ENCODE measurements around the gene L3MBTL4. TPM values are rescaled to one million over a fixed set of nuclear protein-coding genes. Genes with fewer than 3 reads are reported as not detected.
"Not testable (repeated sequence)": the region's sequence is repeated elsewhere in the genome, so short reads cannot be mapped to it uniquely, and the experiment has no call there.

The L3MBTL4 gene
- total RNA-seq, 1 experiment from 2014 or later = not detected

DNA sequence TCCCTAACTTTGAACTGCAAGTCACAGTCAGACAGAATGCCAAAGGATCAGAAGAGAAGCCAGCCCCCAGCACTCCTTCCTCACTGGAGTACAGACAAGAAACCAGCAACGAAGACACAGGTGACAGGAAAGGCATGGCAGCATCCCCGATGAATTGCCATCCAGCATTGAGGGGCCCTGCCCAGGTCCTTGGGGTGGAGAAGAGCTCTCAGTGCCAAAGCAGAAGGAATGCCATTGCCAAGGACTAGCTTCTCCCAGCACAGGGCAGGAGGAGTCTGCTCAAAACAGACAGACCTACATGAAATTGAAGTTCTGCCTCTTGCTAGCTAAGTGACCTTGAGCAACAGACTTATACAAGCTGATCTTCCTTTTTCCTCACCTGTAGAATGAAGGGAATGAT, 220.1 kb downstream of the L3MBTL4 start:
- ChIA-PET CTCF (no interaction called here), POLR2A (ENCODE audit: unreplicated experiment) (no interaction called here)
- no peak overlapping the region for H3K4me2 ChIP-seq
- no peaks in the 10 kb centered on the region for H3K79me2 ChIP-seq (ENCODE audit: low read depth)
- BruUV-seq (replicated peaks) = no TSS peak
- TF ChIP-seq, protein P1, sequence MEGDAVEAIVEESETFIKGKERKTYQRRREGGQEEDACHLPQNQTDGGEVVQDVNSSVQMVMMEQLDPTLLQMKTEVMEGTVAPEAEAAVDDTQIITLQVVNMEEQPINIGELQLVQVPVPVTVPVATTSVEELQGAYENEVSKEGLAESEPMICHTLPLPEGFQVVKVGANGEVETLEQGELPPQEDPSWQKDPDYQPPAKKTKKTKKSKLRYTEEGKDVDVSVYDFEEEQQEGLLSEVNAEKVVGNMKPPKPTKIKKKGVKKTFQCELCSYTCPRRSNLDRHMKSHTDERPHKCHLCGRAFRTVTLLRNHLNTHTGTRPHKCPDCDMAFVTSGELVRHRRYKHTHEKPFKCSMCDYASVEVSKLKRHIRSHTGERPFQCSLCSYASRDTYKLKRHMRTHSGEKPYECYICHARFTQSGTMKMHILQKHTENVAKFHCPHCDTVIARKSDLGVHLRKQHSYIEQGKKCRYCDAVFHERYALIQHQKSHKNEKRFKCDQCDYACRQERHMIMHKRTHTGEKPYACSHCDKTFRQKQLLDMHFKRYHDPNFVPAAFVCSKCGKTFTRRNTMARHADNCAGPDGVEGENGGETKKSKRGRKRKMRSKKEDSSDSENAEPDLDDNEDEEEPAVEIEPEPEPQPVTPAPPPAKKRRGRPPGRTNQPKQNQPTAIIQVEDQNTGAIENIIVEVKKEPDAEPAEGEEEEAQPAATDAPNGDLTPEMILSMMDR (conservative IDR thresholded peaks at IDR 0.05) = no peak
- no peak for TF ChIP-seq EZH2 (IDR thresholded peaks at IDR 0.05; ENCODE audit: low read depth)
- H3K36me3 ChIP-seq (ENCODE audit: low read depth) = no peaks in the 10 kb centered on the region
- H3K27ac ChIP-seq = no peak overlapping the region
- H3F3A ChIP-seq (ENCODE audit: insufficient read depth, low read depth) = no peaks in the 10 kb centered on the region
- intact Hi-C loops (cut with micrococcal nuclease; ENCODE audit: unreplicated experiment) = no loop called here
- no peaks in the 10 kb centered on the region for H3K9me2 ChIP-seq (ENCODE audit: insufficient read depth)
- no peaks in the 10 kb centered on the region for H3K4me1 ChIP-seq (replicated peaks; ENCODE audit: insufficient read depth)
- no peaks in the 10 kb centered on the region for H4K20me1 ChIP-seq (ENCODE audit: insufficient read depth)
- no peak overlapping the region for H2AFZ ChIP-seq
- no peaks in the 10 kb centered on the region for H3K9me3 ChIP-seq (ENCODE audit: insufficient read depth, low read depth)
- no peak overlapping the region for H3K4me3 ChIP-seq
- peaks cover 23% of the 10 kb centered on the region for H3K27me3 ChIP-seq (ENCODE audit: insufficient read depth, low read depth)
- no peak for DNase-seq

DNA sequence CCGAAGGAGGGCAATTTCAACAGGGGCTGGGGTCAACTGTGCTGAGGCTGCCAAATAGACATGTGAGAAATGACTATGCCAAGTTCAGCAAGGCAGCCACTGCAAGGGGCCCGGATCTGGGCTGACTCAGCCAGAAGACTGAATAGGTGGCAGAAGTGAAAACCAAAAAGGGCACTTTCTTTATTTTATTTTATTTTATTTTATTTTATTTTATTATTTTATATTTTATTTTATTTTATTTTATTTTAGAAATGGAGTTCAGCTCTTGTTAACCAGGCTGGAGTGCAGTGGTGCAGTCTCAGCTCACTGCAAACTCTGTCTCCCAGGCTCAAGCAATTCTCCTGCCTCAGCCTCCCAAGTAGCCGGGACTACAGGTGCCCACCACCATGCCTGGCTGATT, 228.9 kb downstream of the L3MBTL4 start:
- H3K9me3 ChIP-seq (ENCODE audit: insufficient read depth, low read depth); H2AFZ ChIP-seq; H3K79me2 ChIP-seq (ENCODE audit: low read depth); H3K4me3 ChIP-seq; DNase-seq; H3K9me2 ChIP-seq (ENCODE audit: insufficient read depth); H3F3A ChIP-seq (ENCODE audit: insufficient read depth, low read depth); POLR2A ChIA-PET (ENCODE audit: unreplicated experiment); H3K27me3 ChIP-seq (ENCODE audit: insufficient read depth, low read depth); H3K27ac ChIP-seq; H3K4me2 ChIP-seq; H3K4me1 ChIP-seq (replicated peaks; ENCODE audit: insufficient read depth); H4K20me1 ChIP-seq (ENCODE audit: insufficient read depth); CTCF ChIA-PET; H3K36me3 ChIP-seq (ENCODE audit: low read depth); BruUV-seq (replicated peaks); intact Hi-C loops (cut with micrococcal nuclease; ENCODE audit: unreplicated experiment): not testable (repeated sequence)

DNA sequence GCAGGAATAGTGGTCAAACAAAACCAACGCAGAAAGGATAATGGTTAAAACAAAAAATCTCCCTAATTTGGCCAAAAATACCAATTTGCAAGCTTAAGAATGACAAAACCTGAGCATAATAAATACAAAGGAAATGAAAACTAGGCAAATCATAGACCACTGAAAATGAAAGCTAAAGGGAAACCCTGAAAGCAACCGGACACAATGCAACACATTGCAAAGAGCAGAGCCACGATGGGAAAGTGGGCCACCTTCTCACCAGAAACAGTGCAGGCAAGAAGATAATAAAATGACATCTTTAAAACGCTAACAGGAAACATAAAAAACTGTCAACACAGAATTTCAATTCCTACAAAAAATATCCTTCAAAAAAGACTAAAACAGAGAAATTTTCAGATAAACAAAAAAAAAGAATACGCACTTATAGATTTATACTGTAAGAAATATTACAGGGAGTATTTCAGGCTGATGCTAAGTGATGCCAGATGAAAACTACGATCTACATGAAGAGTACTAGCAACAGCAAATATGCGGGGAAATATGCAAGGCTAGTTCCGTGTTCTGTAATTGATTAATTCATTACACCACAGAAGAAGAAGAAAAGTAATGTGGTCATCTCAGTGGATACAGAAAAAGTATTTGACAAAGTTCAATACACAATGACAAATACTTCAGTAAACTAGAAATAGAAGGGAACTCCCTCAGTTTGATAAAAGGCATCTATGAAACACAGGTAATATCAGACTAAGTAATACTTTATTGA, 239.5 kb downstream of the L3MBTL4 start:
- H3K4me3 ChIP-seq = no peak overlapping the region
- BruUV-seq (replicated peaks) = no TSS peak
- no peaks in the 10 kb centered on the region for H3F3A ChIP-seq (ENCODE audit: insufficient read depth, low read depth)
- H3K27me3 ChIP-seq (ENCODE audit: insufficient read depth, low read depth) = peaks cover 21% of the 10 kb centered on the region; the same call in 1 of the 2 replicates
- no peaks in the 10 kb centered on the region for H3K36me3 ChIP-seq (ENCODE audit: low read depth)
- H3K27ac ChIP-seq = no peak overlapping the region
- H3K9me3 ChIP-seq (ENCODE audit: insufficient read depth, low read depth) = no peaks in the 10 kb centered on the region
- TF ChIP-seq, protein P1 (conservative IDR thresholded peaks at IDR 0.05) = no peak
- TF ChIP-seq EZH2 (IDR thresholded peaks at IDR 0.05; ENCODE audit: low read depth) = no peak
- ChIA-PET POLR2A (ENCODE audit: unreplicated experiment) (no interaction called here), CTCF (no interaction called here)
- H2AFZ ChIP-seq = no peak overlapping the region
- no peak overlapping the region for H3K4me2 ChIP-seq
- H4K20me1 ChIP-seq (ENCODE audit: insufficient read depth) = no peaks in the 10 kb centered on the region
- intact Hi-C loops (cut with micrococcal nuclease; ENCODE audit: unreplicated experiment) = no loop called here
- no peaks in the 10 kb centered on the region for H3K9me2 ChIP-seq (ENCODE audit: insufficient read depth)
- no peaks in the 10 kb centered on the region for H3K79me2 ChIP-seq (ENCODE audit: low read depth)
- H3K4me1 ChIP-seq (replicated peaks; ENCODE audit: insufficient read depth) = no peaks in the 10 kb centered on the region
- DNase-seq = no peak

DNA sequence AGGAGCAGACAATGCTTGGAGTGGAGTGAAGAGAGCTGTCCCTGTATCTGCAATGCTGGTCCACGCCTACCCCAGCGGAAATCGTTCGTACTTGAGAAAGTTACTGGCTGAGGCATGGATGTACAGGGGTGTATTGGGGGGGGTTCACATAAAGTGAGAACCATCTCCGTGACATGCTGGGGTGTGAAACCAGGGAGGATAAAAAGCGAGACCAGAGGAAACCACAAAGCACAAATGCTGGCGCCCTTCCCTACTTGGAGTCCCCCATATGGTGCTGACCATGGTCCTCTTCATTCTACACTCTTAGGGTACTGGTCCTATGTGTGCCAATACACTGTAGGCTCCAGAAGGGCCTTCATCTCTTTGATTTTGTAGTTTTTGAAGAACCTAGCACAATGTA, 244.1 kb downstream of the L3MBTL4 start:
- POLR2A ChIA-PET (ENCODE audit: unreplicated experiment) = no interaction called here
- no peak overlapping the region for H2AFZ ChIP-seq

More for the DNA sequence above, 244.1 kb downstream of the L3MBTL4 start:
- Histone ChIP-seq H3K27me3 (ENCODE audit: insufficient read depth, low read depth) (peaks cover 21% of the 10 kb centered on the region; the same call in 1 of the 2 replicates), H3F3A (ENCODE audit: insufficient read depth, low read depth) (no peaks in the 10 kb centered on the region), H3K9me2 (ENCODE audit: insufficient read depth) (no peaks in the 10 kb centered on the region), H3K9me3 (ENCODE audit: insufficient read depth, low read depth) (no peaks in the 10 kb centered on the region), H3K4me3 (no peak overlapping the region), H3K79me2 (ENCODE audit: low read depth) (no peaks in the 10 kb centered on the region), H3K4me1 (replicated peaks; ENCODE audit: insufficient read depth) (no peaks in the 10 kb centered on the region), H3K36me3 (ENCODE audit: low read depth) (no peaks in the 10 kb centered on the region), H3K27ac (no peak overlapping the region), H4K20me1 (ENCODE audit: insufficient read depth) (no peaks in the 10 kb centered on the region), H3K4me2 (no peak overlapping the region)
- CTCF ChIA-PET = no interaction called here
- TF ChIP-seq, protein P1 (conservative IDR thresholded peaks at IDR 0.05) = no peak
- TF ChIP-seq EZH2 (IDR thresholded peaks at IDR 0.05; ENCODE audit: low read depth) = no peak
- intact Hi-C loops (cut with micrococcal nuclease; ENCODE audit: unreplicated experiment) = no loop called here
- BruUV-seq (replicated peaks) = no TSS peak
- DNase-seq = no peak
